HG02870 (cell line): ENCODE measurements around the gene EEF2K.
"Not testable (repeated sequence)": the region's sequence is repeated elsewhere in the genome, so short reads cannot be mapped to it uniquely, and the experiment has no call there.

Experiments
- ATAC-seq: cut with Tn5 transposase; IDR thresholded peaks from one replicate; pipeline ENCODE4 v1.9.1; 2021; ENCODE audit warnings: mild to moderate bottlenecking, moderate library complexity; ENCODE audit not compliant: unreplicated experiment

EEF2K gene

GRCh38 chr16:22291860-22292318 is 85.8 kb downstream of the EEF2K start:
- ATAC-seq: no peak

GRCh38 chr16:22292320-22292719 is 86.2 kb downstream of the EEF2K start:
- ATAC-seq: no peak

- ATAC-seq: no peak
These were observed 87.3 kb downstream of the EEF2K start for GRCh38 chr16:22293137-22294106.

- no peak for ATAC-seq
These were observed 90.4 kb downstream of the EEF2K start for GRCh38 chr16:22296225-22297113.

- ATAC-seq: peak; percentile 83
These were observed 91.2 kb downstream of the EEF2K start, which contains the start of gene POLR3E for GRCh38 chr16:22297114-22297870. Gene POLR3E (plus strand): TSS chr16:22297409. CDS start chr16:22302969, 5,560 bp downstream.

GRCh38 chr16:22297871-22298733 is 92.0 kb downstream of the EEF2K start:
- ATAC-seq: peak; percentile 21

GRCh38 chr16:22299036-22299435 is 93.0 kb downstream of the EEF2K start:
- no peak for ATAC-seq

GRCh38 chr16:22300427-22301071 is 94.5 kb downstream of the EEF2K start:
- no peak for ATAC-seq

- ATAC-seq: not testable (repeated sequence)
These were observed 95.3 kb downstream of the EEF2K start for GRCh38 chr16:22301423-22301822.

- ATAC-seq: no peak
These were observed 96.8 kb downstream of the EEF2K start for GRCh38 chr16:22302776-22303363.

GRCh38 chr16:22304411-22304810 is 98.3 kb downstream of the EEF2K start:
- ATAC-seq: no peak

- no peak for ATAC-seq
These were observed 100.7 kb downstream of the EEF2K start for GRCh38 chr16:22306788-22307187.

- no peak for ATAC-seq
These were observed 101.8 kb downstream of the EEF2K start for GRCh38 chr16:22307838-22308237.

GRCh38 chr16:22308824-22309520 is 102.9 kb downstream of the EEF2K start:
- no peak for ATAC-seq

GRCh38 chr16:22311520-22311919 is 105.4 kb downstream of the EEF2K start:
- no peak for ATAC-seq

- no peak for ATAC-seq
These were observed 107.1 kb downstream of the EEF2K start for GRCh38 chr16:22312897-22313781.

- no peak for ATAC-seq
These were observed 107.9 kb downstream of the EEF2K start for GRCh38 chr16:22313876-22314470.
